ENCODE measurements around the gene MAGEA2B.
"Not testable (repeated sequence)": the region's sequence is repeated elsewhere in the genome, so short reads cannot be mapped to it uniquely, and the experiment has no call there.

MAGEA2B gene

GRCh38 chrX:152734143-152734858 lies 19.9 kb downstream of the MAGEA2B start:
- not testable (repeated sequence) for H3K9me3 ChIP-seq (ENCODE audit: insufficient read depth, low read depth, low read length); H3K27ac ChIP-seq (ENCODE audit: low read length); H3K36me3 ChIP-seq (ENCODE audit: insufficient read depth, low read depth, low read length); H3K4me1 ChIP-seq (ENCODE audit: insufficient read depth, low read length); H3K27me3 ChIP-seq (ENCODE audit: insufficient read depth, low read length); H3K4me3 ChIP-seq (ENCODE audit: low read length); H3K9ac ChIP-seq (ENCODE audit: low read depth, low read length)

- Histone ChIP-seq H3K27me3 (ENCODE audit: insufficient read depth, low read length) (no peaks in the 10 kb centered on the region), H3K9me3 (ENCODE audit: insufficient read depth, low read depth, low read length) (no peaks in the 10 kb centered on the region), H3K9ac (ENCODE audit: low read depth, low read length) (no peak overlapping the region), H3K4me3 (ENCODE audit: low read length) (no peak overlapping the region), H3K36me3 (ENCODE audit: insufficient read depth, low read depth, low read length) (no peaks in the 10 kb centered on the region), H3K4me1 (ENCODE audit: insufficient read depth, low read length) (no peaks in the 10 kb centered on the region), H3K27ac (ENCODE audit: low read length) (no peak overlapping the region)
These were observed 20.7 kb downstream of the MAGEA2B start for GRCh38 chrX:152735101-152735500.

GRCh38 chrX:152735860-152736511 lies 21.6 kb downstream of the MAGEA2B start:
- Histone ChIP-seq H3K9ac (ENCODE audit: low read depth, low read length) (no peak overlapping the region), H3K4me1 (ENCODE audit: insufficient read depth, low read length) (no peaks in the 10 kb centered on the region), H3K27me3 (ENCODE audit: insufficient read depth, low read length) (no peaks in the 10 kb centered on the region), H3K9me3 (ENCODE audit: insufficient read depth, low read depth, low read length) (no peaks in the 10 kb centered on the region), H3K4me3 (ENCODE audit: low read length) (no peak overlapping the region), H3K36me3 (ENCODE audit: insufficient read depth, low read depth, low read length) (no peaks in the 10 kb centered on the region), H3K27ac (ENCODE audit: low read length) (no peak overlapping the region)

- not testable (repeated sequence) for H3K27me3 ChIP-seq (ENCODE audit: insufficient read depth, low read length); H3K27ac ChIP-seq (ENCODE audit: low read length); H3K36me3 ChIP-seq (ENCODE audit: insufficient read depth, low read depth, low read length); H3K9me3 ChIP-seq (ENCODE audit: insufficient read depth, low read depth, low read length); H3K4me1 ChIP-seq (ENCODE audit: insufficient read depth, low read length); H3K9ac ChIP-seq (ENCODE audit: low read depth, low read length); H3K4me3 ChIP-seq (ENCODE audit: low read length)
These were observed 22.1 kb downstream of the MAGEA2B start for GRCh38 chrX:152736528-152736927.

GRCh38 chrX:152738560-152738959 lies 24.1 kb downstream of the MAGEA2B start:
- H3K27me3 ChIP-seq (ENCODE audit: insufficient read depth, low read length), result no peaks in the 10 kb centered on the region
- H3K9me3 ChIP-seq (ENCODE audit: insufficient read depth, low read depth, low read length), result no peaks in the 10 kb centered on the region
- no peaks in the 10 kb centered on the region for H3K36me3 ChIP-seq (ENCODE audit: insufficient read depth, low read depth, low read length)

GRCh38 chrX:152753686-152754650 lies 39.5 kb downstream of the MAGEA2B start, which contains the start of gene MAGEA2:
Gene MAGEA2 (minus strand): TSS chrX:152753842. CDS start chrX:152751363, 2,479 bp downstream.
- H3K4me1 ChIP-seq (ENCODE audit: insufficient read depth, low read length); H3K9me3 ChIP-seq (ENCODE audit: insufficient read depth, low read depth, low read length): not testable (repeated sequence)

More at GRCh38 chrX:152738560-152738959, 24.1 kb downstream of the MAGEA2B start:
- H3K27ac ChIP-seq (ENCODE audit: low read length), result no peak overlapping the region
- H3K9ac ChIP-seq (ENCODE audit: low read depth, low read length), result no peak overlapping the region
- no peaks in the 10 kb centered on the region for H3K4me1 ChIP-seq (ENCODE audit: insufficient read depth, low read length)
- no peak overlapping the region for H3K4me3 ChIP-seq (ENCODE audit: low read length)

GRCh38 chrX:152754871-152755270 lies 40.4 kb downstream of the MAGEA2B start:
- H3K4me3 ChIP-seq (ENCODE audit: low read length); H3K27me3 ChIP-seq (ENCODE audit: insufficient read depth, low read length); H3K9ac ChIP-seq (ENCODE audit: low read depth, low read length); H3K27ac ChIP-seq (ENCODE audit: low read length); H3K4me1 ChIP-seq (ENCODE audit: insufficient read depth, low read length); H3K9me3 ChIP-seq (ENCODE audit: insufficient read depth, low read depth, low read length); H3K36me3 ChIP-seq (ENCODE audit: insufficient read depth, low read depth, low read length): not testable (repeated sequence)

More at GRCh38 chrX:152753686-152754650, 39.5 kb downstream of the MAGEA2B start, which contains the start of gene MAGEA2:
- not testable (repeated sequence) for H3K27ac ChIP-seq (ENCODE audit: low read length); H3K36me3 ChIP-seq (ENCODE audit: insufficient read depth, low read depth, low read length); H3K27me3 ChIP-seq (ENCODE audit: insufficient read depth, low read length); H3K9ac ChIP-seq (ENCODE audit: low read depth, low read length); H3K4me3 ChIP-seq (ENCODE audit: low read length)

- H3K4me1 ChIP-seq (ENCODE audit: insufficient read depth, low read length); H3K4me3 ChIP-seq (ENCODE audit: low read length); H3K27ac ChIP-seq (ENCODE audit: low read length); H3K9me3 ChIP-seq (ENCODE audit: insufficient read depth, low read depth, low read length); H3K9ac ChIP-seq (ENCODE audit: low read depth, low read length); H3K27me3 ChIP-seq (ENCODE audit: insufficient read depth, low read length); H3K36me3 ChIP-seq (ENCODE audit: insufficient read depth, low read depth, low read length): not testable (repeated sequence)
These were observed 44.5 kb downstream of the MAGEA2B start, which contains the start of gene CSAG3 for GRCh38 chrX:152758918-152759317. Gene CSAG3 (plus strand): TSS chrX:152759218.

GRCh38 chrX:152759544-152759943 lies 45.1 kb downstream of the MAGEA2B start:
- H3K9ac ChIP-seq (ENCODE audit: low read depth, low read length); H3K4me1 ChIP-seq (ENCODE audit: insufficient read depth, low read length); H3K9me3 ChIP-seq (ENCODE audit: insufficient read depth, low read depth, low read length); H3K4me3 ChIP-seq (ENCODE audit: low read length); H3K27ac ChIP-seq (ENCODE audit: low read length); H3K36me3 ChIP-seq (ENCODE audit: insufficient read depth, low read depth, low read length); H3K27me3 ChIP-seq (ENCODE audit: insufficient read depth, low read length): not testable (repeated sequence)

- H3K4me1 ChIP-seq (ENCODE audit: insufficient read depth, low read length); H3K27ac ChIP-seq (ENCODE audit: low read length); H3K9ac ChIP-seq (ENCODE audit: low read depth, low read length); H3K36me3 ChIP-seq (ENCODE audit: insufficient read depth, low read depth, low read length); H3K27me3 ChIP-seq (ENCODE audit: insufficient read depth, low read length); H3K9me3 ChIP-seq (ENCODE audit: insufficient read depth, low read depth, low read length); H3K4me3 ChIP-seq (ENCODE audit: low read length): not testable (repeated sequence)
These were observed 47.2 kb downstream of the MAGEA2B start for GRCh38 chrX:152761582-152761981.

- H3K4me1 ChIP-seq (ENCODE audit: insufficient read depth, low read length); H3K9me3 ChIP-seq (ENCODE audit: insufficient read depth, low read depth, low read length); H3K36me3 ChIP-seq (ENCODE audit: insufficient read depth, low read depth, low read length); H3K9ac ChIP-seq (ENCODE audit: low read depth, low read length); H3K27me3 ChIP-seq (ENCODE audit: insufficient read depth, low read length); H3K4me3 ChIP-seq (ENCODE audit: low read length); H3K27ac ChIP-seq (ENCODE audit: low read length): not testable (repeated sequence)
These were observed 52.1 kb downstream of the MAGEA2B start for GRCh38 chrX:152766562-152766961.

Data from iPS-20b (cell line).